ENCODE results near the gene QKI. TPM values are rescaled to one million over a fixed set of nuclear protein-coding genes. Genes with fewer than 3 reads are reported as not detected.
A peak's percentile ranks its signal among the peaks of the same experiment; 100 is the strongest.

The QKI gene
- total RNA-seq, 1 experiment from 2014 or later = 50.8 TPM

DNA sequence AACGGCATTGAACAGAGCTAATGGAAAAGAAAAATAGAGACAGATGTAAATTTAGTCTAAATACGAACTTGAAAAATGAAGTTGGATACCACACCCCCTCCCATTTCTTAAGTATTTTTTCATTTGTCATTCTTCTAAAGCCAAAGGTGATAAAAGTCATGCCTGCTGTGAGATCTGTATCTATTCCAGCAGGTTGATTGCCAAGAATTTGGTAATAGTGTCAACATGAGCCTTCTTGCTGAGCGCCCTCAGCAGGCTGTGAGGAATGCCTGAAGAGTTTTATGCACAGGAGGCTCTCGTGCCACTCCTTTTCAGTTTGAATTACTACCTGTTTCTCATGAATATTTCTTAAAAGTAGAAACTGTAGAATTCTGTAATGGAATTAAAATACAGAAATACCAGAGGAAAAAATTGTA, 165.4 kb downstream of the QKI start:
- Histone ChIP-seq H3K9me3 (ENCODE audit: insufficient read depth, low read depth) (no peaks in the 10 kb centered on the region), H3K27me3 (ENCODE audit: insufficient read depth, low read depth) (no peaks in the 10 kb centered on the region), H2AFZ (no peak overlapping the region), H4K20me1 (ENCODE audit: insufficient read depth) (no peaks in the 10 kb centered on the region), H3F3A (ENCODE audit: insufficient read depth, low read depth) (0 out of 2 replicates have a peak, but pooled peaks cover 7% of the 10 kb centered on the region), H3K4me3 (no peak overlapping the region), H3K36me3 (ENCODE audit: low read depth) (no peaks in the 10 kb centered on the region), H3K9me2 (ENCODE audit: insufficient read depth) (no peaks in the 10 kb centered on the region; the same call in 1 of the 2 replicates), H3K4me1 (replicated peaks; ENCODE audit: insufficient read depth) (no peaks in the 10 kb centered on the region), H3K79me2 (ENCODE audit: low read depth) (no peaks in the 10 kb centered on the region), H3K27ac (no peak overlapping the region), H3K4me2 (no peak overlapping the region)
- TF ChIP-seq, protein P1, sequence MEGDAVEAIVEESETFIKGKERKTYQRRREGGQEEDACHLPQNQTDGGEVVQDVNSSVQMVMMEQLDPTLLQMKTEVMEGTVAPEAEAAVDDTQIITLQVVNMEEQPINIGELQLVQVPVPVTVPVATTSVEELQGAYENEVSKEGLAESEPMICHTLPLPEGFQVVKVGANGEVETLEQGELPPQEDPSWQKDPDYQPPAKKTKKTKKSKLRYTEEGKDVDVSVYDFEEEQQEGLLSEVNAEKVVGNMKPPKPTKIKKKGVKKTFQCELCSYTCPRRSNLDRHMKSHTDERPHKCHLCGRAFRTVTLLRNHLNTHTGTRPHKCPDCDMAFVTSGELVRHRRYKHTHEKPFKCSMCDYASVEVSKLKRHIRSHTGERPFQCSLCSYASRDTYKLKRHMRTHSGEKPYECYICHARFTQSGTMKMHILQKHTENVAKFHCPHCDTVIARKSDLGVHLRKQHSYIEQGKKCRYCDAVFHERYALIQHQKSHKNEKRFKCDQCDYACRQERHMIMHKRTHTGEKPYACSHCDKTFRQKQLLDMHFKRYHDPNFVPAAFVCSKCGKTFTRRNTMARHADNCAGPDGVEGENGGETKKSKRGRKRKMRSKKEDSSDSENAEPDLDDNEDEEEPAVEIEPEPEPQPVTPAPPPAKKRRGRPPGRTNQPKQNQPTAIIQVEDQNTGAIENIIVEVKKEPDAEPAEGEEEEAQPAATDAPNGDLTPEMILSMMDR (conservative IDR thresholded peaks at IDR 0.05) = no peak
- TF ChIP-seq EZH2 (IDR thresholded peaks at IDR 0.05; ENCODE audit: low read depth) = no peak
- DNase-seq = peak in 1 of 2 experiments; percentile 62
- ChIA-PET POLR2A (ENCODE audit: unreplicated experiment) (no interaction called here), CTCF (no interaction called here)
- no TSS peak for BruUV-seq (replicated peaks)
- intact Hi-C loops (cut with micrococcal nuclease; ENCODE audit: unreplicated experiment) = no loop called here

DNA sequence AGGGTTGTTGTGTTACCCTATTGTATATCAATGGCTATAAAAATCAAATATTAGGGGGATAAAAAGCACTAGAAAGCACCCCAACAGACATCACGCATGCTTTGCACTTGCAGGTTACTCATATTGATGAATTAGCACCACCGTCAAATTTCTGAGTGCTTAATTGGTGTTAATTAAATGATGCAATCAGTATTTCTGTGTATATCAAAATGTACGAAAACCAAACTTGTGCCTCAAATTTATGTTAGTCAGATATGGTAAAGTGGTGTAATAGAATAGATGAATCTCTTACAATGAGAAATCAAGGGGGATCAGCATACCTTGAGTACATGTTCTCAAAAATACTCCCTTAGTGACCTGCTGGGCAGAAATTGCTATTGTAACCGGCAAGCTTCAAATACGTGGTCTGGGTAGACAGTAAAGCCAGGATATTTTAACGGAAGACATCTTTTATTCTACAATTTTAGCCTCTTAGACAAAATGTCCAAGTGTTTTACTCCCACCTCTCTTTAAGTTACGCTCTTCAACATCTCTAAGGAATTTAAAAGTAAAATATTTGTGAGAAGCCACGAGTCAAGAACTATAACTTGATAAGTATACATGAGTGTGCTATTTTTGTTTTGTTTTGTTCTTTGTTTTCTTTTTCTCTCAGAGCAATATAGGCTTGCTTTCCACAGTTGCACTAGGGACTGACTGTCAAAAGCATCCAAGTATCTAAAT, 166.0 kb downstream of the QKI start:
- Histone ChIP-seq H3K27ac (no peak overlapping the region), H3K27me3 (ENCODE audit: insufficient read depth, low read depth) (no peaks in the 10 kb centered on the region), H4K20me1 (ENCODE audit: insufficient read depth) (no peaks in the 10 kb centered on the region), H3K36me3 (ENCODE audit: low read depth) (no peaks in the 10 kb centered on the region), H3K9me2 (ENCODE audit: insufficient read depth) (no peaks in the 10 kb centered on the region; the same call in 1 of the 2 replicates), H3K4me1 (replicated peaks; ENCODE audit: insufficient read depth) (no peaks in the 10 kb centered on the region), H2AFZ (no peak overlapping the region), H3F3A (ENCODE audit: insufficient read depth, low read depth) (peaks cover 8% of the 10 kb centered on the region; the same call in 1 of the 2 replicates), H3K4me2 (no peak overlapping the region), H3K4me3 (no peak overlapping the region), H3K9me3 (ENCODE audit: insufficient read depth, low read depth) (no peaks in the 10 kb centered on the region), H3K79me2 (ENCODE audit: low read depth) (no peaks in the 10 kb centered on the region)
- no peak for DNase-seq
- no TSS peak for BruUV-seq (replicated peaks)
- CTCF ChIA-PET = no interaction called here
- POLR2A ChIA-PET (ENCODE audit: unreplicated experiment) = no interaction called here
- TF ChIP-seq, protein P1 (conservative IDR thresholded peaks at IDR 0.05) = no peak
- no peak for TF ChIP-seq EZH2 (IDR thresholded peaks at IDR 0.05; ENCODE audit: low read depth)
- intact Hi-C loops (cut with micrococcal nuclease; ENCODE audit: unreplicated experiment) = no loop called here

DNA sequence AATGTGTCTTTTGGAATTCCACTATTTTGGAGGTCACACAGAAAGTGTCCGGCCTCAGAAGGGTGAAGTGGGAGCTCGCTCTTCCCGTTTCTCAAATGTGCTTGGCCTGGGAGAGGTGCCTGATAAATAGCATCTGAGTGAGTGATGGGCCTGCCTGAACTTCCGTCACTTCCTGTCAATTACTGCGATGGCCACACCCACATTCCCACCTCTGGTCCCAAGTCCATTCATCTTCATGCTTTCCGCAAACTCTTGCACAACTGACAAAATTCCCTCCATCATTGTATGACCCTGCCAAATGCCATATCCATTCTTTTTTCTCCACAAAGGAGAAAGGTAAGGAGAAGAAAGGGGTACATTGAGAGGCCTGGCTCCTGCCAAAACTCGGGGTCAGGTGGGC, 169.0 kb downstream of the QKI start:
- no peaks in the 10 kb centered on the region for H4K20me1 ChIP-seq (ENCODE audit: insufficient read depth)
- no peak overlapping the region for H3K27ac ChIP-seq
- no peak overlapping the region for H2AFZ ChIP-seq
- no peak overlapping the region for H3K4me2 ChIP-seq
- no peaks in the 10 kb centered on the region for H3K4me1 ChIP-seq (replicated peaks; ENCODE audit: insufficient read depth)
- H3K79me2 ChIP-seq (ENCODE audit: low read depth) = no peaks in the 10 kb centered on the region
- H3F3A ChIP-seq (ENCODE audit: insufficient read depth, low read depth) = peaks cover 15% of the 10 kb centered on the region; the same call in 1 of the 2 replicates
- ChIA-PET POLR2A (ENCODE audit: unreplicated experiment) (no interaction called here), CTCF (no interaction called here)
- intact Hi-C loops (cut with micrococcal nuclease; ENCODE audit: unreplicated experiment) = no loop called here
- no TSS peak for BruUV-seq (replicated peaks)
- H3K4me3 ChIP-seq = no peak overlapping the region
- no peaks in the 10 kb centered on the region; the same call in 1 of the 2 replicates for H3K9me2 ChIP-seq (ENCODE audit: insufficient read depth)
- H3K27me3 ChIP-seq (ENCODE audit: insufficient read depth, low read depth) = no peaks in the 10 kb centered on the region
- TF ChIP-seq EZH2 (IDR thresholded peaks at IDR 0.05; ENCODE audit: low read depth) = no peak
- TF ChIP-seq, protein P1 (conservative IDR thresholded peaks at IDR 0.05) = no peak
- 0 out of 2 replicates have a peak, but pooled peaks cover 4% of the 10 kb centered on the region for H3K9me3 ChIP-seq (ENCODE audit: insufficient read depth, low read depth)
- no peak for DNase-seq
- no peaks in the 10 kb centered on the region for H3K36me3 ChIP-seq (ENCODE audit: low read depth)

Measured in PC-9 (cell line).